ENCODE data around the gene RAB30.

RAB30 gene

GRCh38 chr11:83070044-83070701 lies 1.5 kb downstream of the RAB30 start:
- DNase-seq (ENCODE audit: extremely low read depth, low read depth): peak; percentile 66
- no peak for TF ChIP-seq CTCF (IDR thresholded peaks at IDR 0.05; ENCODE audit: low read depth, low read length)

GRCh38 chr11:83069441-83070043 lies 2.2 kb downstream of the RAB30 start:
- TF ChIP-seq CTCF (IDR thresholded peaks at IDR 0.05; ENCODE audit: low read depth, low read length): no peak

GRCh38 chr11:83068568-83068967 lies 3.1 kb downstream of the RAB30 start:
- no peak for DNase-seq (ENCODE audit: extremely low read depth, low read depth)
- TF ChIP-seq CTCF (IDR thresholded peaks at IDR 0.05; ENCODE audit: low read depth, low read length): no peak

More at GRCh38 chr11:83069441-83070043, 2.2 kb downstream of the RAB30 start:
- DNase-seq (ENCODE audit: extremely low read depth, low read depth): no peak

GRCh38 chr11:83064011-83064410 lies 7.7 kb downstream of the RAB30 start:
- TF ChIP-seq CTCF (IDR thresholded peaks at IDR 0.05; ENCODE audit: low read depth, low read length): no peak
- DNase-seq (ENCODE audit: extremely low read depth, low read depth): no peak

- DNase-seq (ENCODE audit: extremely low read depth, low read depth): no peak
- no peak for TF ChIP-seq CTCF (IDR thresholded peaks at IDR 0.05; ENCODE audit: low read depth, low read length)
Observed at GRCh38 chr11:83063073-83063754, 8.5 kb downstream of the RAB30 start.

GRCh38 chr11:83061883-83062282 lies 9.8 kb downstream of the RAB30 start:
- no peak for TF ChIP-seq CTCF (IDR thresholded peaks at IDR 0.05; ENCODE audit: low read depth, low read length)
- no peak for DNase-seq (ENCODE audit: extremely low read depth, low read depth)

GRCh38 chr11:83060965-83061364 lies 10.7 kb downstream of the RAB30 start:
- TF ChIP-seq CTCF (IDR thresholded peaks at IDR 0.05; ENCODE audit: low read depth, low read length): no peak

More at GRCh38 chr11:83060965-83061364, 10.7 kb downstream of the RAB30 start:
- no peak for DNase-seq (ENCODE audit: extremely low read depth, low read depth)
